GM12891 (cell line): ENCODE data around the gene FAM221B.

Source experiments
- POLR2A ChIP-seq: IDR thresholded peaks from 2 replicates; pipeline ENCODE4 v1.6.1; 2011; ENCODE audit warnings: low read depth, low read length, control low read depth
- POLR2AphosphoS5 ChIP-seq: IDR thresholded peaks from 2 replicates; pipeline ENCODE4 v1.6.1; 2011; ENCODE audit warnings: low read depth, low read length, control low read depth
- POU2F2 ChIP-seq: IDR thresholded peaks from 2 replicates; pipeline ENCODE4 v1.6.1; 2011; ENCODE audit warnings: low read depth, mild to moderate bottlenecking, control low read depth, low read length, moderate library complexity
- SPI1 ChIP-seq: IDR thresholded peaks from 2 replicates; pipeline ENCODE4 v1.6.1; 2011; ENCODE audit warnings: low read depth, low read length, control low read depth
- TAF1 ChIP-seq: IDR thresholded peaks from 2 replicates; pipeline ENCODE4 v1.6.1; 2011; ENCODE audit warnings: low read depth, low read length, control low read depth

DNA sequence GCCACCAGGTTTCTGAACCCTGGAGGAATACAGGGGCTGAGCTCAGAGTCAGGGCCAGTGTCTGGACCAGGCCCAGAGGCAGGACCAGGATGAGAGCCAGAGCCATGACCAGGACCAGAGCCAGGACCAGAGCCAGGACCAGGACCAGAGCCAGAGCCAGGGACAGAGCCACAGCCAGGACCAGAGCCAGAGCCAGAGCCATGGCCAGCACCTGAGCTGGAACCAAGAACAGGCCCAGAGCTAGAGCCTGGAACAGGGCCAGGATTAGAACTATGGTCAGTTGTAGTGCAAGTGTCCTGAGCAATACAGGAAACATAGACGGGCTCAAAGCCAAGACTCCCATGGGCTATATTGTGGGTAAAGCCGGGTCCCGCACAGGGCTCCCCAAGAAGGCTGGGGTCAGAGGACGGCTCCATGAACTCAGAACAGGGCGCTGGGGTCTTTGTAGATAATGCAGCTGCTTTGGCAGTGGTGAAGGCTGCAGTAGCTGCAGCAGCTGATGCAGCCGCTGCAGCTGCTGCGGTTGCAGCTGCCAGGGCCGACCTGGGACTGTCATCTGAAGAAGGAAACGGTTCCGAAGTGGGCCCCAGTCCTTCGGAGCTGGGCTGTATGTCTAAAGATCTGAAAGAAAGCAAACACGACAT, 17.0 kb downstream of the FAM221B start:
- TF ChIP-seq POLR2A (no peak), TAF1 (no peak), POLR2AphosphoS5 (no peak), POU2F2 (no peak), SPI1 (no peak)
